Fibroblast of mammary gland (primary cell): ENCODE measurements around the gene CCDC14.
"Not testable (repeated sequence)": the region's sequence is repeated elsewhere in the genome, so short reads cannot be mapped to it uniquely, and the experiment has no call there.

ENCODE experiments used
- DNase-seq: peaks from one replicate; pipeline ENCODE4 v3.0.0-alpha.2; 2010; ENCODE audit warnings: low read depth
- H3K4me3 ChIP-seq: 2 replicates; pipeline ENCODE4 v1.5.1; 2011; ENCODE audit warnings: low read depth, mild to moderate bottlenecking, low read length, moderate library complexity; ENCODE audit not compliant: control insufficient read depth
- CTCF ChIP-seq: conservative IDR thresholded peaks from 2 replicates; pipeline ENCODE4 v1.5.1; 2011; ENCODE audit warnings: low read depth, low read length, inconsistent platforms; ENCODE audit not compliant: control insufficient read depth, insufficient read depth

CCDC14 gene

GRCh38 chr3:123919353-123919752 lies 41.7 kb downstream of the CCDC14 start:
- H3K4me3 ChIP-seq = no peak overlapping the region
- no peak for TF ChIP-seq CTCF
- no peak for DNase-seq

DNA sequence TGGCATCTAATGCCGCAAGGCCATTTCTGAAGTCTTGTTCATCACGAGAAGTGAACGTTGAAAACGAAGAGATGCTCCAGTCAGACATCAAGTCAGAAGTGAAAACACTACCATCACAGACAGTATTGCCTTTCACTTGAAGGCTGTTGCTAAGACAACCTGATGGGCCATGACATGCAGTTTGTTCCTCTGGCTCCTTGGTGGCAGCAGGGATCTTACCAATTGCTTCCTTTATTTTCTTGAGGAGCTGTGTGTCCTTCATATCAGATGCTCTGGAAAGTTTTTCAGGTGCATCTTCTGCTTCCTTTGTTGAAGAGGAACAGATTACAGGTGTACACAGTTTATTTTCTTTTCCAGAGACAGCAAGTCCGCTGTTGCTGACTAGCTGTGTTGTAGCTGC lies 46.2 kb downstream of the CCDC14 start:
- DNase-seq = no peak
- no peak overlapping the region for H3K4me3 ChIP-seq
- TF ChIP-seq CTCF = no peak

GRCh38 chr3:123909785-123910184 lies 51.2 kb downstream of the CCDC14 start:
- no peak for DNase-seq
- no peak overlapping the region for H3K4me3 ChIP-seq
- no peak for TF ChIP-seq CTCF

DNA sequence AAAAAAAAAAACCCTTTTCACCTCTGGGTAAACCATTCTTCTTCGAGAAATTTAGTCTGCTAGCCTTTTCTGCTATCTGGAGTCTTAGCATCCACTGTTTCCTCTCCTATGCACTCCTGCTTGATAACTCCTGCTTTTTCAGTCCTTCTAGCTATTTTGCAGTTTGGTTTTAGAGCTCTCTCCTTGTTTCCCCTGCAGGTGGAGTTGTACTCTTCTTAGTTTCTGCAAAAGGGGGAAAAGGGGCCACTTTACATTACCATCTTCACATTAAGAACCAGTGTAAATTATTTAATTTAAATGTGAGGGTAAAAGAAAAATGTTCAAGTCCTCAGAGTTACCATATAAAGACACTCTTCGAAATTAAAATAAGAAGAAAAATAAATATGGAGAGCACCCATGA lies 53.3 kb downstream of the CCDC14 start:
- peak; percentile 8 for TF ChIP-seq CTCF
- no peak overlapping the region for H3K4me3 ChIP-seq
- DNase-seq = no peak

DNA sequence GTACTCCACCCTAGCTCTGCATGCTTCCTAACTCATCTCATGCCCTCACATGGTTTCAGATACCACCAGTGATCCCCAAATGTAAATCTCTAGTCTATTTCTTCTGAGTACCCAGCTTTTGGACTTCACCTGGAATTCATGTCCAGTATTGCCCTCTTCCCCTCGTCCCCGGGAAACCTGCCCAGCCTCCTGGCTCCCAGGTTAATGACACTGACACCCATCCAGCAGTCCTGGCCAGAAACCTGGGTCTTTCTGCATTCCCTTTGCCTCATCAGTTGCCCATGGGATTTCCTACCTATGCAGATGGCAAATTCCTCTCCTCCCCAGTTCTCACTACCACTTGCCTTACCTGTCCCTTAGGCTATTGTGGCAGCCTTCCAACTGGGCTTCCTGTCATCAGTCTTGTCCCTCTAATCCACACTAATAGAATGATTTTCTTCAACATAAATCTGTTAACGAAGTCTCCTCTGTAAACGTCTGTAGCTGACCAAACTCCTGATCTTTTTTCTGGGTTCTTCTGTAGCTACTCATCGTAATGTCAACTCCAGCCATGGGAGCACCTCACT lies 61.6 kb downstream of the CCDC14 start:
- no peak overlapping the region for H3K4me3 ChIP-seq
- DNase-seq = no peak
- TF ChIP-seq CTCF = no peak

GRCh38 chr3:123893012-123893411 lies 68.0 kb downstream of the CCDC14 start:
- no peak for DNase-seq
- no peak overlapping the region for H3K4me3 ChIP-seq
- no peak for TF ChIP-seq CTCF

DNA sequence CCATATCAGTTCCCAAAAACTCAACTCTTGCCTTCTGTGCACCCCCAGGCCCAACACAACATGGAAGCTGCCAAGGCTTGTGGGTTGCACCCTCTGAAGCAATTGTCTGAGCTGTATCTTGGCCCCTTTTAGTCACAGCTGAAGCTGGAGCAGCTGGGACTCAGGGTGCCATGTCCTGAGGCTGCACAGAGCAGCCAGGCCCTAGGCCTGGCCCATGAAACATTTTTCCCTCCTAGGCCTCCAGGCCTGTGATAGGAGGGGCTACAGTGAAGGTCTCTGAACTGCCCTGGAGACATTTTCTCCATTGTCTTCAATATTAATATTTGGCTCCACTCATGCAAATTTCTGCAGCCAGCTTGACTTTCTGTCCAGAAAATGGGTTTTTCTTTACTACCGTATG lies 68.8 kb downstream of the CCDC14 start:
- no peak for TF ChIP-seq CTCF
- H3K4me3 ChIP-seq = no peak overlapping the region
- no peak for DNase-seq

GRCh38 chr3:123890991-123891390 lies 70.0 kb downstream of the CCDC14 start:
- DNase-seq, H3K4me3 ChIP-seq: not testable (repeated sequence)

DNA sequence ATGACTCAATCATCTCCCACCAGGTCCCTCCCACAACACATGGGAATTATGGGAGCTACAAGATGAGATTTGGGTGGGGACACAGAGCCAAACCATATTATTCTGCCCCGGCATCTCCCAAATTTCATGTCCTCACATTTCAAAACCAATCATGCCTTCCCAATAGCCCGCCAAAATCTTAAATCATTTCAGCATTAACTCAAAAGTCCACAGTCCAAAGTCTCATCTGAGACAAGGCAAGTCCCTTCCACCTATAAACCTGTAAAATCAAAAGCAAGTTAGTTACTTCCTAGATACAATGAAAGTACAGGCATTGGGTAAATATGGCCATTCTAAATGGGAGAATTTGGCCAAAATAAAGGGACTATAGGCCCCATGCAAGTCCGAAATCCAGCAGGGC lies 70.9 kb downstream of the CCDC14 start:
- not testable (repeated sequence) for DNase-seq, H3K4me3 ChIP-seq
